GM20000 (cell line): ENCODE measurements around the gene B3GNT5.

Experiments used
- DNase-seq: peaks from one replicate; pipeline ENCODE4 v3.0.0; 2012; ENCODE audit warnings: low spot score
- CTCF ChIP-seq: IDR thresholded peaks from 2 replicates; pipeline ENCODE4 v1.5.1; 2012; ENCODE audit warnings: mild to moderate bottlenecking, control low read depth; ENCODE audit errors: extremely low read depth, missing control alignments

The B3GNT5 gene

GRCh38 chr3:183291497-183292031, 38.5 kb downstream of the B3GNT5 start:
- TF ChIP-seq CTCF = no peak
- DNase-seq = no peak

GRCh38 chr3:183293966-183294365, 40.9 kb downstream of the B3GNT5 start:
- TF ChIP-seq CTCF = no peak
- no peak for DNase-seq

- TF ChIP-seq CTCF = no peak
- DNase-seq = no peak
These were observed 42.2 kb downstream of the B3GNT5 start for GRCh38 chr3:183295211-183295610.

- no peak for TF ChIP-seq CTCF
These were observed 43.9 kb downstream of the B3GNT5 start for GRCh38 chr3:183296944-183297343.

GRCh38 chr3:183298701-183299153, 45.7 kb downstream of the B3GNT5 start:
- no peak for TF ChIP-seq CTCF
- DNase-seq = no peak

More at GRCh38 chr3:183296944-183297343, 43.9 kb downstream of the B3GNT5 start:
- DNase-seq = no peak

GRCh38 chr3:183299976-183300375, 46.9 kb downstream of the B3GNT5 start:
- no peak for DNase-seq
- no peak for TF ChIP-seq CTCF

- no peak for DNase-seq
- no peak for TF ChIP-seq CTCF
These were observed 48.0 kb downstream of the B3GNT5 start for GRCh38 chr3:183300996-183301562.
